GM12892 (cell line): ENCODE results near the gene CSGALNACT2.

Experiments used
- POLR2A ChIP-seq: IDR thresholded peaks from 2 replicates; pipeline ENCODE4 v1.6.1; 2011; ENCODE audit warnings: low read depth, low read length, control low read depth
- POLR2AphosphoS5 ChIP-seq: IDR thresholded peaks from 2 replicates; pipeline ENCODE4 v1.6.1; 2011; ENCODE audit warnings: low read depth, low read length, control low read depth
- TAF1 ChIP-seq: IDR thresholded peaks from 2 replicates; pipeline ENCODE4 v1.6.1; 2011; ENCODE audit warnings: low read depth, mild to moderate bottlenecking, control low read depth, low read length, borderline replicate concordance

- TF ChIP-seq POLR2A (no peak), POLR2AphosphoS5 (no peak), TAF1 (no peak)
Measured at GRCh38 chr10:43135656-43136055, 2.6 kb upstream of the CSGALNACT2 start.
